ENCODE measurements around the gene PREX1.
A peak's percentile ranks its signal among the peaks of the same experiment; 100 is the strongest.

PREX1 gene

DNA sequence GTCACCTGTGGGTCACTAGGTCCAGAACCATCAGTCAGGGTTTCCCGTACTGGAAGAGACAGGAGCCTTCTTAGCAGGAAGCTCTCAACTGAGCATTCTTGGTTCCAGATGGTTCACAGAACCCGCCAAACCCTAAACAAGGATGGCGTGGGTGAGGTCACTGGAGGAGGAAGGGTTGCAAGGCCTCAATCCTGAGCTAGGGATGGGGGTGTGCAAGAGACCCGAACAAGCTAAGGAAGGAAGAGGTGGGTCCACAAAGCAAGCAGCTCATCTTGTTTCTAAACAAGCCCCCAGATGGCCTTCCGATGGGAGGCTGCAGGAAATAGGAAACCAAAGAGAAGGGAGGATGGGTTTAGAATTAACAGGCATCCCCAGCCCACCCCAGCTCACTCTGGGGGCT is 92.7 kb downstream of the PREX1 start:
- no peak overlapping the region for H3K4me3 Mint-ChIP-seq
- no peak overlapping the region for H3K27ac Mint-ChIP-seq
- peaks cover 7% of the 10 kb centered on the region for H3K27me3 Mint-ChIP-seq (ENCODE audit: low read depth)
- TF ChIP-seq, protein P1, sequence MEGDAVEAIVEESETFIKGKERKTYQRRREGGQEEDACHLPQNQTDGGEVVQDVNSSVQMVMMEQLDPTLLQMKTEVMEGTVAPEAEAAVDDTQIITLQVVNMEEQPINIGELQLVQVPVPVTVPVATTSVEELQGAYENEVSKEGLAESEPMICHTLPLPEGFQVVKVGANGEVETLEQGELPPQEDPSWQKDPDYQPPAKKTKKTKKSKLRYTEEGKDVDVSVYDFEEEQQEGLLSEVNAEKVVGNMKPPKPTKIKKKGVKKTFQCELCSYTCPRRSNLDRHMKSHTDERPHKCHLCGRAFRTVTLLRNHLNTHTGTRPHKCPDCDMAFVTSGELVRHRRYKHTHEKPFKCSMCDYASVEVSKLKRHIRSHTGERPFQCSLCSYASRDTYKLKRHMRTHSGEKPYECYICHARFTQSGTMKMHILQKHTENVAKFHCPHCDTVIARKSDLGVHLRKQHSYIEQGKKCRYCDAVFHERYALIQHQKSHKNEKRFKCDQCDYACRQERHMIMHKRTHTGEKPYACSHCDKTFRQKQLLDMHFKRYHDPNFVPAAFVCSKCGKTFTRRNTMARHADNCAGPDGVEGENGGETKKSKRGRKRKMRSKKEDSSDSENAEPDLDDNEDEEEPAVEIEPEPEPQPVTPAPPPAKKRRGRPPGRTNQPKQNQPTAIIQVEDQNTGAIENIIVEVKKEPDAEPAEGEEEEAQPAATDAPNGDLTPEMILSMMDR (IDR thresholded peaks at IDR 0.05; ENCODE audit: unreplicated experiment in 3 of 3): no peak
- no peaks in the 10 kb centered on the region for H3K9me3 Mint-ChIP-seq
- peaks cover 43% of the 10 kb centered on the region for H3K4me1 Mint-ChIP-seq
- H3K36me3 Mint-ChIP-seq (ENCODE audit: low read depth): peaks cover 7% of the 10 kb centered on the region

DNA sequence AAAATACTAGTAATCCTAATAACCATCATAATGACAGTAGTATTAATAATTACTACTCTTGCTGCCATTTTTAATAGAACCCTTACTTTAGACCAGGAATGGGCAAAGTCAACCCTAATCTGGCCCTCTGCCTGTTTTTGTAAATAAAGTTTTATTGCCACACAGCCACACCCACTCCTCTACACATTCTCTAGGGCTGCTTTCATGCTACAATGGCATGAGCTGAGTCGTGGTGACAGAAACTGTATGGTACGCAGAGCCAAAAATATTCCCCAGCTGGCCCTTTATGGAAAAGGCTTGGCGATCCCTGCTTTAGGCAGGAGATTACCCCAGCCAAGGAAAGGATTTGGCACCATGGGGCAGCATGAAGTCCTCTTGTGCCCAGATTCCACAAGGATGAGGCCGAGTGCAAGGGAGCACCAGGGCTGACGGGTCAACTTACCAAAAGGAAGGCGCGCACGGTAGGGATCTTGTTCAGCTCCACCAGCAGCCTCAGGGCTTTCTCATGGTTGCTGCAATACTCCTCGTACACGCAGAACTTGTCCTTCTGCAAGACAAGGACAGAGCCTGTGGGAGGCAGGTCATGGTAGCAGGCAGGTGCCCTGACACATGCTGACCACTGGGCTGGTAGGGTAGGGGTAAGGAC is 93.6 kb downstream of the PREX1 start:
- Mint-ChIP-seq H3K9me3 (no peaks in the 10 kb centered on the region), H3K27ac (no peak overlapping the region), H3K36me3 (ENCODE audit: low read depth) (peaks cover 7% of the 10 kb centered on the region), H3K4me1 (peaks cover 45% of the 10 kb centered on the region), H3K4me3 (no peak overlapping the region), H3K27me3 (ENCODE audit: low read depth) (peaks cover 7% of the 10 kb centered on the region)
- TF ChIP-seq, protein P1 (IDR thresholded peaks at IDR 0.05; ENCODE audit: unreplicated experiment in 3 of 3): no peak

DNA sequence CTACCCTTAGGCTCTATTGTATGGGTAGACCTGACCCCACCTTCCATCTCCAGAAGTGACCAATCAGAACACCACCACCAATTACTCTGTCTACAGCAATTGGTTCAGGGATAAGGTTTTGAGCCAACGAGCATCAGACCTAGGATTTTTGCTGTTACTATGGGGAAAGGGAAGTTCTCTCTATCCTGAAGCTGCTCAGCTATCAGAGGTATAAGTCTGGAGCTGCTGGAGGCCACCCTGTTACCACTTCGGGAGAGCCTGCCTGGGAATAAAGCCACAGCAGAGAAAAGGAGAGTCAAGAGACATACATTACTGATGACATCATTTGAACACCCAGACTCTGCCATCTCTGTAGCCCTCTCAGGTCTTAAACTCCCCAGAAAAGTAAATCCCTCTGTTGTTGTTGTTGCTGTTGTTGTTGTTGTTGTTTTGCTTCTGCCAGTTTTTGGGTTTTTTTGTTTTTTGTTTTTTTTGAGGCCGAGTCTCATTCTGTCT is 94.5 kb downstream of the PREX1 start:
- Mint-ChIP-seq H3K36me3 (ENCODE audit: low read depth) (peaks cover 7% of the 10 kb centered on the region), H3K27ac (no peak overlapping the region), H3K4me3 (no peak overlapping the region), H3K4me1 (peaks cover 37% of the 10 kb centered on the region), H3K27me3 (ENCODE audit: low read depth) (peaks cover 7% of the 10 kb centered on the region), H3K9me3 (no peaks in the 10 kb centered on the region)
- TF ChIP-seq, protein P1 (IDR thresholded peaks at IDR 0.05; ENCODE audit: unreplicated experiment in 3 of 3): no peak

DNA sequence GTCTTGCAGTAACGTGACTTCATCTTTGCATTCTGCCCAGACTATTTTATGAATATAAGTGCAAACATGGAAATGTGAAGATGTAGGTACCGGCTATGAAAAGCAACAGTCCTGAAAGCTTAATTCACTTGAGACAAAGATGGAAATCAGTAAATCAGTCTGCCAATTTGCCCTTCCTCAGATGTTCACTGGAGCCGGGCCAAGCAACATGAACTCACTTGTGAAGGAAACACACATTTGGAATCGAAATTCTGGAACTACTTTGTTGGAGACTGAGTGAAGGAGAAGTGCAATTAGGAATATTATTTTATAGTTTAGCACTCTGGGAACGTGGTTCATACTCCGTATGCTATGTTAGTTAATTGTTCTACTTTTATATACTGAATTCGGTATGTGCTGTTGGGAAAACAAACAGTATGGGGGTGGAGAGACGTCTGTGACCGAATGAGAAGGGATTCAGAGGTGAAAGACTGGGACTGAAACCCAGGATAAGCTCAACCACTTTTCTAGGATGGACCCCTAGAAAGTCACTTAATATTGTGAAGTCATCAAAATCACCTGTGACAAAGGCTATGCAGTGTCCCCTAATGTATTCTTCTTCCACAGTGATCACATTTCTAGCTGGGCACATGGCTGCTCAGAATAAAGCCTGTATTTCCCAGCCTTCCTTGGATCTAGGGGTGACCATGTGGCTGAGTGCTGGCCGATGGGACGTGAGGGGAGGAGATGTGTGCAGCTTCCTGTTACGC is 95.5 kb downstream of the PREX1 start:
- no peaks in the 10 kb centered on the region for H3K9me3 Mint-ChIP-seq
- peaks cover 7% of the 10 kb centered on the region for H3K27me3 Mint-ChIP-seq (ENCODE audit: low read depth)
- H3K4me1 Mint-ChIP-seq: peaks cover 33% of the 10 kb centered on the region
- H3K4me3 Mint-ChIP-seq: no peak overlapping the region
- TF ChIP-seq, protein P1 (IDR thresholded peaks at IDR 0.05; ENCODE audit: unreplicated experiment in 3 of 3): no peak
- H3K36me3 Mint-ChIP-seq (ENCODE audit: low read depth): peaks cover 7% of the 10 kb centered on the region
- H3K27ac Mint-ChIP-seq: peak overlapping the region in 1 of 3 experiments; percentile 44

DNA sequence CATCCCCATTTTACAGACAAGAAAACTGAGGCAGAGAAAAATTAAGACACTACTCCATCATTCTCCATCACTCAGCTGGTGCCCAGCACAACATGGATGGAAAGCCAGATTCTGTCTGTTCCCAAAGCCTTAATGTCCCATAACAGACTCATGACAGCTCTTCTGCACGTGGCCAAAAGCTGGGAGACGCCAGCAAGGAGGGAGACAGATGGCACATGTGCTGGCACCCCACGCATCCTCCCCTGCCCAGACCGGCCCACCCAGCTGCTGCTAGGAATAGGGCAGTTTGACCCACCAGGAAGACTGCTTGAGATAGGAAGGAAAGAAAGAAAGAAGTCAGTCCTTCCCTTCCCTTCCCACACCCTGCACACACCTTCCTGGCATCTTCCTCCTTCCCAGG is 96.3 kb downstream of the PREX1 start:
- H3K36me3 Mint-ChIP-seq (ENCODE audit: low read depth): peaks cover 7% of the 10 kb centered on the region
- H3K4me1 Mint-ChIP-seq: peaks cover 40% of the 10 kb centered on the region
- H3K9me3 Mint-ChIP-seq: no peaks in the 10 kb centered on the region
- H3K27ac Mint-ChIP-seq: no peak overlapping the region
- H3K4me3 Mint-ChIP-seq: no peak overlapping the region
- H3K27me3 Mint-ChIP-seq (ENCODE audit: low read depth): peaks cover 7% of the 10 kb centered on the region
- TF ChIP-seq, protein P1 (IDR thresholded peaks at IDR 0.05; ENCODE audit: unreplicated experiment in 3 of 3): no peak
